ENCODE data around the gene AQR.

GRCh38 chr15:34841262-34841725 is 128.2 kb downstream of the AQR start:
- no peak for TF ChIP-seq KDM1A (IDR thresholded peaks at IDR 0.05; ENCODE audit: borderline replicate concordance, low read length)
- no peak for TF ChIP-seq CTCF (IDR thresholded peaks at IDR 0.05; ENCODE audit: control extremely low read depth in 1 of 3, insufficient read depth in 1 of 3, low read depth in 1 of 3, low read length in 3 of 3)
- no peak for TF ChIP-seq EZH2 (IDR thresholded peaks at IDR 0.05; ENCODE audit: low read depth, low read length, severe bottlenecking)
- no peak for TF ChIP-seq POLR2A (IDR thresholded peaks at IDR 0.05; ENCODE audit: control extremely low read depth in 1 of 2, low read depth in 2 of 2, low read length in 2 of 2)
- TF ChIP-seq SP4 (IDR thresholded peaks at IDR 0.05; ENCODE audit: low read length) = no peak
- no peak for TF ChIP-seq RBBP5 (IDR thresholded peaks at IDR 0.05; ENCODE audit: borderline replicate concordance, low read depth, low read length)
- TF ChIP-seq EP300 (IDR thresholded peaks at IDR 0.05; ENCODE audit: borderline replicate concordance in 1 of 2, low read depth in 2 of 2, low read length in 2 of 2) = no peak
- no peak for TF ChIP-seq CBX5 (IDR thresholded peaks at IDR 0.05; ENCODE audit: low read depth, low read length)
- no peak for TF ChIP-seq POLR2AphosphoS5 (IDR thresholded peaks at IDR 0.05; ENCODE audit: low read depth, low read length)
